HepG2 (cell line): Measurements from ENCODE around the gene LAX1. TPM values are rescaled to one million over a fixed set of nuclear protein-coding genes. Genes with fewer than 3 reads are reported as not detected.

Source experiments
- ATAC-seq: fragments of 200-7000 bp; cut with Tn5 transposase; 3 replicates; pipeline ENCODE4 v1.9.1; 2020; ENCODE audit warnings: mild to moderate bottlenecking, moderate library complexity
- BruUV-seq: library from RNA; stranded (reverse); fragments of 400-500 nt; replicated peaks from 2 replicates; lab custom pipeline; 2021; lab: Mats Ljungman, UMichigan
- CTCF ChIA-PET: fragments of 300-600 bp; formaldehyde crosslinking; extraction: SDS; loops from one replicate; lab custom pipeline; 2021; ENCODE audit warnings: low total read pairs, inconsistent platforms, low intra/inter-chr PET ratio; lab: Yijun Ruan, JAX
- POLR2A ChIA-PET: fragments of 350-600 bp; sonication (Branson Sonifier 250); formaldehyde crosslinking; loops from one replicate; lab custom pipeline; 2020; ENCODE audit warnings: antibody characterized with exemption, inconsistent platforms; lab: Yijun Ruan, JAX
- DNase-seq: peaks from one replicate; pipeline ENCODE4 v3.0.0-alpha.2; 2015; ENCODE audit warnings: low spot score
- FAIRE-seq: peaks from 3 replicates; lab custom pipeline; 2011; peaks lifted over from hg19 to GRCh38; lab: Jason Lieb, UNC
- H2AFZ ChIP-seq: one replicate; pipeline ENCODE4 v1.6.1; 2011; ENCODE audit warnings: low read length, inconsistent platforms
- H3K27ac ChIP-seq: fragments of 300-600 bp; 3 replicates; pipeline ENCODE4 v1.8.0; 2011; ENCODE audit warnings: mixed run types, mild to moderate bottlenecking, mixed read lengths, low read length, inconsistent platforms; ENCODE audit not compliant: insufficient read depth; ENCODE audit errors: extremely low read length
- H3K27me3 ChIP-seq, 2 experiments: fragments of 200-600 bp in 1 of 2; 2 replicates in 1 of 2; 3 replicates in 1 of 2; pipeline versions ENCODE4 v1.6.0 to v1.8.0; 2011; ENCODE audit warnings: low read length in 2 of 2, mild to moderate bottlenecking in 2 of 2, moderate library complexity in 2 of 2, inconsistent platforms in 1 of 2; ENCODE audit not compliant: insufficient read depth in 2 of 2, control insufficient read depth in 1 of 2
- H3K36me3 ChIP-seq, 2 experiments: fragments of 200-600 bp in 1 of 2; replicated peaks in 1 of 2; 2 replicates in 1 of 2; 3 replicates in 1 of 2; pipeline versions ENCODE4 v1.5.1 to v1.8.0; 2011; ENCODE audit warnings: low read length in 2 of 2, inconsistent platforms in 1 of 2; ENCODE audit not compliant: insufficient read depth in 2 of 2, control insufficient read depth in 1 of 2
- H3K4me1 ChIP-seq: 2 replicates; pipeline ENCODE4 v1.5.1; 2012; ENCODE audit warnings: low read length, inconsistent platforms; ENCODE audit not compliant: insufficient read depth
- H3K4me2 ChIP-seq: 2 replicates; pipeline ENCODE4 v1.6.0; 2011; ENCODE audit warnings: low read depth, low read length, inconsistent platforms
- H3K4me3 ChIP-seq, 3 experiments: fragments of 200-600 bp in 1 of 3; sonication (generic), shearing (Covaris generic) in 1 of 3; replicated peaks in 1 of 3; 2 replicates each; pipeline ENCODE4 v1.5.1; 2011 to 2016; ENCODE audit warnings: low read length in 3 of 3, inconsistent platforms in 2 of 3, low read depth in 2 of 3, mild to moderate bottlenecking in 2 of 3, control low read depth in 1 of 3, mixed read lengths in 1 of 3; ENCODE audit not compliant: insufficient read depth in 1 of 3
- H3K79me2 ChIP-seq: one replicate; pipeline ENCODE4 v1.6.1; 2011; ENCODE audit warnings: low read length, inconsistent platforms; ENCODE audit not compliant: insufficient read depth
- H3K9ac ChIP-seq: 2 replicates; pipeline ENCODE4 v1.6.0; 2011; ENCODE audit warnings: mild to moderate bottlenecking, low read depth, low read length, inconsistent platforms; ENCODE audit not compliant: insufficient read depth
- H3K9me3 ChIP-seq: 2 replicates; pipeline ENCODE4 v1.5.1; 2012; ENCODE audit warnings: mild to moderate bottlenecking, low read length
- H4K20me1 ChIP-seq: 2 replicates; pipeline ENCODE4 v1.6.0; 2011; ENCODE audit warnings: inconsistent platforms, mild to moderate bottlenecking, low read length, moderate library complexity; ENCODE audit not compliant: insufficient read depth
- CEBPZ ChIP-seq: IDR thresholded peaks from 2 replicates; pipeline ENCODE4 v1.6.1; 2012; ENCODE audit warnings: low read length, improper control_type of control experiment
- DZIP1 ChIP-seq: sonication (generic); formaldehyde crosslinking; IDR thresholded peaks from 2 replicates; pipeline ENCODE4 v1.5.0; 2020; ENCODE audit warnings: mild to moderate bottlenecking, missing genetic modification reagents
- ETV6 ChIP-seq: sonication (generic); formaldehyde crosslinking; conservative IDR thresholded peaks from 2 replicates; pipeline ENCODE4 v1.4.0; 2020; ENCODE audit warnings: missing genetic modification reagents
- MATR3 ChIP-seq: sonication (generic); formaldehyde crosslinking; IDR thresholded peaks from 2 replicates; pipeline ENCODE4 v1.4.0; 2020; ENCODE audit warnings: missing genetic modification reagents
- MXD3 ChIP-seq: IDR thresholded peaks from 2 replicates; pipeline ENCODE4 v1.6.1; 2016; ENCODE audit warnings: mild to moderate bottlenecking, missing biosample characterization, missing genetic modification reagents
- POLR2AphosphoS2 ChIP-seq: IDR thresholded peaks from 2 replicates; pipeline ENCODE4 v1.6.1; 2011; ENCODE audit warnings: low read depth, low read length, improper control_type of control experiment
- ZFP1 ChIP-seq: IDR thresholded peaks from 2 replicates; pipeline ENCODE4 v1.6.1; 2016
- ZNF3 ChIP-seq: IDR thresholded peaks from 2 replicates; pipeline ENCODE4 v1.7.0; 2017; ENCODE audit warnings: inconsistent platforms
- ZNF331 ChIP-seq: sonication (generic); formaldehyde crosslinking; IDR thresholded peaks from 2 replicates; pipeline ENCODE4 v1.4.0; 2020; ENCODE audit warnings: missing genetic modification reagents
- ZNF343 ChIP-seq: sonication (generic); formaldehyde crosslinking; IDR thresholded peaks from 2 replicates; pipeline ENCODE4 v1.4.0; 2020; ENCODE audit warnings: mild to moderate bottlenecking, missing genetic modification reagents
- ZNF672 ChIP-seq: sonication (generic); formaldehyde crosslinking; IDR thresholded peaks from 2 replicates; pipeline ENCODE4 v1.8.1; 2022; ENCODE audit warnings: missing genetic modification reagents
- ZNF790 ChIP-seq: sonication (generic); formaldehyde crosslinking; IDR thresholded peaks from 2 replicates; pipeline ENCODE4 v1.8.0; 2022; ENCODE audit warnings: missing genetic modification reagents, mild to moderate bottlenecking, borderline replicate concordance
- ZSCAN20 ChIP-seq: sonication (generic); formaldehyde crosslinking; IDR thresholded peaks from 2 replicates; pipeline ENCODE4 v1.4.0; 2020; ENCODE audit warnings: missing genetic modification reagents, mild to moderate bottlenecking, borderline replicate concordance
- WGBS: methylation state at CpG from one replicate; pipeline ENCODE4 v1.1.6; 2017; ENCODE audit warnings: low lambda C conversion rate; 5-methylcytosine and 5-hydroxymethylcytosine counted together
- in situ Hi-C: cut with HindIII; loops from 2 replicates; pipeline ENCODE4 v1.10.0; 2017; ENCODE audit warnings: low pct_unique_long_range_greater_than_20kb; ENCODE audit not compliant: extremely low pct_ligation_motif_present
- intact Hi-C: fragments of 100-400 bp; cut with micrococcal nuclease; formaldehyde crosslinking; loops from one replicate; pipeline ENCODE4 v1.10.0; 2022; ENCODE audit not compliant: unreplicated experiment
- polyA plus RNA-seq, 8 experiments: library from polyadenylated mRNA; depleted of rRNA in 3 of 8; stranded (reverse) in 7 of 8; unstranded in 1 of 8; fragments of >200 nt; fragmentation: Illumina TruSeq in 4 of 8; extraction: Trizol in 4 of 8; gene quantifications; 2 replicates each; pipeline versions ENCODE4 v1.2.1 to v1.2.3, GENCODE V29; 2011 to 2016; ENCODE audit warnings: low read depth in 4 of 8, missing spikeins in 1 of 8, mixed read lengths in 1 of 8; ENCODE audit not compliant: insufficient read depth in 1 of 8
- total RNA-seq, 5 experiments: library from RNA; depleted of rRNA; stranded (reverse); fragments of >200 nt; fragmentation: Illumina TruSeq; extraction: Trizol; gene quantifications; 2 replicates each; pipeline ENCODE4 v1.2.3, GENCODE V29; 2016; ENCODE audit warnings: low read depth in 1 of 5
- TF ChIP-seq, protein P1 (sequence below): sonication (generic); formaldehyde crosslinking; IDR thresholded peaks from 2 replicates; pipeline ENCODE4 v1.8.0; 2023; ENCODE audit warnings: mild to moderate bottlenecking, missing genetic modification reagents
- TF ChIP-seq, protein P2 (sequence below): fragments of 450-650 bp; IDR thresholded peaks from 2 replicates; pipeline ENCODE4 v1.6.1; 2017; ENCODE audit warnings: mild to moderate bottlenecking

LAX1 gene
- total and polyA plus RNA-seq, 2 of the 13 experiments (the other 11 are each of a cell fraction or from before 2014, with no cell fraction given) = not detected

DNA sequence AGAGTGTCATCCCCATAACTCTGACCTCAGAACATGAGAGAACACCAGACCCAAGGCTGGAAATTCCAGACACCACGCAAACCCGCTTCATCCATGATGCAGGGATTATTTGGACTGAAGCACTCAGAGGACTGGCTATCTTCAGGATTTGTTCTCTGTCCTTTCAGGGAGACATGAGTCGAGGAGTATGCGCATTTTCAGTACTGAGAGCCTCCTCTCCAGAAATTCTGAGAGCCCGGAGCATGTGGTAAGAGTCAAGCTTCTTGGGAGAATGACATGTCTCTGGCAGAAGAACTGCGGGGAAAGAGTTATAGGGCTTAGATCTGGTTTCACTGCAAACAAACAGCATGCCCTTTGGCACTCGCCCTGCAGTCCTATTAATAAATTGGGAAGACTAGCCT, 6.9 kb downstream of the LAX1 start:
- BruUV-seq = no TSS peak
- ATAC-seq (no peak), DNase-seq (no peak), FAIRE-seq (no peak)
- no peaks in the 10 kb centered on the region for H3K27me3 ChIP-seq
- H4K20me1 ChIP-seq = no peaks in the 10 kb centered on the region
- H3K27ac ChIP-seq = no peak overlapping the region
- no peak overlapping the region for H3K9ac ChIP-seq
- H3K4me3 ChIP-seq = no peak overlapping the region
- H3K4me1 ChIP-seq = peaks cover 22% of the 10 kb centered on the region
- TF ChIP-seq CEBPZ (no peak), ZNF331 (CRISPR knock-in tag) (no peak), ETV6 (CRISPR knock-in tag) (no peak), ZSCAN20 (CRISPR knock-in tag) (no peak), ZNF672 (CRISPR knock-in tag) (no peak), ZFP1 (CRISPR knock-in tag) (no peak), ZNF790 (CRISPR knock-in tag) (no peak), POLR2AphosphoS2 (no peak), ZNF343 (no peak), ZNF3 (no peak), MXD3 (no peak), MATR3 (CRISPR knock-in tag) (no peak), DZIP1 (CRISPR knock-in tag) (no peak)
- TF ChIP-seq, protein P1, sequence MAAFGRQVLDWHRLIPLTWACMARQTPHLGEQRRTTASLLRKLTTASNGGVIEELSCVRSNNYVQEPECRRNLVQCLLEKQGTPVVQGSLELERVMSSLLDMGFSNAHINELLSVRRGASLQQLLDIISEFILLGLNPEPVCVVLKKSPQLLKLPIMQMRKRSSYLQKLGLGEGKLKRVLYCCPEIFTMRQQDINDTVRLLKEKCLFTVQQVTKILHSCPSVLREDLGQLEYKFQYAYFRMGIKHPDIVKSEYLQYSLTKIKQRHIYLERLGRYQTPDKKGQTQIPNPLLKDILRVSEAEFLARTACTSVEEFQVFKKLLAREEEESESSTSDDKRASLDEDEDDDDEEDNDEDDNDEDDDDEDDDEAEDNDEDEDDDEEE (CRISPR knock-in tag) = no peak
- TF ChIP-seq, protein P2, sequence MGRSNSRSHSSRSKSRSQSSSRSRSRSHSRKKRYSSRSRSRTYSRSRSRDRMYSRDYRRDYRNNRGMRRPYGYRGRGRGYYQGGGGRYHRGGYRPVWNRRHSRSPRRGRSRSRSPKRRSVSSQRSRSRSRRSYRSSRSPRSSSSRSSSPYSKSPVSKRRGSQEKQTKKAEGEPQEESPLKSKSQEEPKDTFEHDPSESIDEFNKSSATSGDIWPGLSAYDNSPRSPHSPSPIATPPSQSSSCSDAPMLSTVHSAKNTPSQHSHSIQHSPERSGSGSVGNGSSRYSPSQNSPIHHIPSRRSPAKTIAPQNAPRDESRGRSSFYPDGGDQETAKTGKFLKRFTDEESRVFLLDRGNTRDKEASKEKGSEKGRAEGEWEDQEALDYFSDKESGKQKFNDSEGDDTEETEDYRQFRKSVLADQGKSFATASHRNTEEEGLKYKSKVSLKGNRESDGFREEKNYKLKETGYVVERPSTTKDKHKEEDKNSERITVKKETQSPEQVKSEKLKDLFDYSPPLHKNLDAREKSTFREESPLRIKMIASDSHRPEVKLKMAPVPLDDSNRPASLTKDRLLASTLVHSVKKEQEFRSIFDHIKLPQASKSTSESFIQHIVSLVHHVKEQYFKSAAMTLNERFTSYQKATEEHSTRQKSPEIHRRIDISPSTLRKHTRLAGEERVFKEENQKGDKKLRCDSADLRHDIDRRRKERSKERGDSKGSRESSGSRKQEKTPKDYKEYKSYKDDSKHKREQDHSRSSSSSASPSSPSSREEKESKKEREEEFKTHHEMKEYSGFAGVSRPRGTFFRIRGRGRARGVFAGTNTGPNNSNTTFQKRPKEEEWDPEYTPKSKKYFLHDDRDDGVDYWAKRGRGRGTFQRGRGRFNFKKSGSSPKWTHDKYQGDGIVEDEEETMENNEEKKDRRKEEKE = no peak
- H2AFZ ChIP-seq = no peak overlapping the region
- ChIA-PET POLR2A (no interaction called here), CTCF (no interaction called here)
- H3K36me3 ChIP-seq = no peaks in the 10 kb centered on the region
- in situ Hi-C loops = no loop called here
- H3K4me2 ChIP-seq = no peak overlapping the region
- H3K79me2 ChIP-seq = no peaks in the 10 kb centered on the region
- no peaks in the 10 kb centered on the region for H3K9me3 ChIP-seq
- 64% methylated on average over 7 of the region's 7 CpGs for WGBS
- intact Hi-C loops = no loop called here
